Ecto neural progenitor cell (in vitro differentiated cells): Measurements from ENCODE around the gene FAM184B.
"Not testable (repeated sequence)": the region's sequence is repeated elsewhere in the genome, so short reads cannot be mapped to it uniquely, and the experiment has no call there.

ENCODE experiments used
- DNase-seq: peaks from one replicate; pipeline ENCODE4 v3.0.0-alpha.2; 2018; ENCODE audit warnings: low spot score

FAM184B gene

DNA sequence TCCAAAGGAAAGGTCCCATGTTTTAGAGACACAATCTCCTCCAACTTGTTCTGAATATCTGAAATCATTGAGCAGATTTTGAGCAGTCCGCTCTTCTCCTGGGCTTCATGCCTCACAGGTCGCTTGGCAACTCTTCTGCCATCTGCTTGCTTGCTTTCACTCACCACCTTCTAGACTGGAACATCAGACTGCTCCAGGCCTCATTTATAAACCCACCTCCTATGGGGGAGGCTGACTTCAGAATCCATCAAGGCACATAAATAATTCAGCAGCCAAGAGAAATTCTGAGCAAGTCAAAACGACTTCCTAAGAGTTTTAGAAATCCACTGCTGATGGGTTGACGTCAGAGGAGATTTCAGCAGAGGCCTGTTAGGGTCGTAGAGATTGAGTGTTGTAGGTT is 64.1 kb downstream of the FAM184B start:
- DNase-seq: peak; percentile 29

DNA sequence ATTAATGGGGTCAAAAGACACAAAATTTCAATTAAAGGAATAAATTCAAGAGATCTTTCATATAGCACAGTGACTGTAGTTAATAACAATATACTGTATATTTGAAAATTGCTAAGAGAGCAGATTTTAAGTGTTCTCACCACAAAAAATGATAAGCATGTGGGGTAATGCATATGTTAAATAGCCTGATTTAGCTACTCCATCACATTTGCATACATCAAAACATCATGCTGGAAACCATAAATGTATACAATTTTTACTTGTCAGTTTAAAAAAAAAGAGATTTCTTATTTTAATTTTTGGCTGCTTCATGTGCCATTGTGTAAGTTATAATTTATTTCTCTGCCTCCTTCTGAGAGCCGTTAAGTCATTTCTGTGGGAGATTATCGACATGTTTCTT is 65.9 kb downstream of the FAM184B start:
- DNase-seq: no peak

DNA sequence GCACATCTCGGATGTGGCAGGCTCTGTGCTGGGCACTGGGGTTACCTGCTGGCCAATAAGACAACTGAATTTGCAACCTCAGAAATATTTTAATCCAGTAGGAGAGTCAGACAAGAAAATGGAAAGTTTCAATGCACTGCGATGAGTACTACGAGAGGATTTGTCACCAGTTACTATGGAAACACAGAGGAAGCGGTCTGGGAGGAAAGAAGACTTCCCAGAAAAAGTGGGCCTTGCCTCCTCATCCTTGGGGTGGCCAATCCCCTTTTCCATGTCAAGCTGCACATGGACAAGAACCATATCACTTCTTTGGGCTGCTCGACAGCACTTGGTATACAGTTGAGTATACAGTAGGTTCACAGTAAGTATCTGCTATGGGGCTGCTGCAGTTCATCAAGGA is 67.6 kb downstream of the FAM184B start:
- no peak for DNase-seq

DNA sequence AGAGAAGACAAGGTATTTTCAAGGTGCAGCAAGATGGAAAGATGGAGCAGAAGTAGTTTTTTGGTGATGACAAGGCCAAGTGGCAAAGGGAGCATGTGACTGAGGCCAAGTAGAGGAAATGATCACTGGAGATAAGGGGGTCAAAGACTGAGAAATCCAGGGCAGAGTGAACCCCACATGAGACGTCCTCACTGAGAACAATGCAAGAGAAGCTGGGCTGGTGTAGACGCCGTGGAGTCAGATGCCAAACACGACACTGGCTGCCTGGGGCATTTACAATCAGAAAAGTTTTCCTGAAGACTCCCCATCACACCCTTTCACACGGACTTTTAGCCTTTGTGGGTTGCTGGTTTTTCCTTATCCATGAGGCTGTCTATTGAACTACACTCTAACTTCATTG is 69.3 kb downstream of the FAM184B start:
- no peak for DNase-seq

DNA sequence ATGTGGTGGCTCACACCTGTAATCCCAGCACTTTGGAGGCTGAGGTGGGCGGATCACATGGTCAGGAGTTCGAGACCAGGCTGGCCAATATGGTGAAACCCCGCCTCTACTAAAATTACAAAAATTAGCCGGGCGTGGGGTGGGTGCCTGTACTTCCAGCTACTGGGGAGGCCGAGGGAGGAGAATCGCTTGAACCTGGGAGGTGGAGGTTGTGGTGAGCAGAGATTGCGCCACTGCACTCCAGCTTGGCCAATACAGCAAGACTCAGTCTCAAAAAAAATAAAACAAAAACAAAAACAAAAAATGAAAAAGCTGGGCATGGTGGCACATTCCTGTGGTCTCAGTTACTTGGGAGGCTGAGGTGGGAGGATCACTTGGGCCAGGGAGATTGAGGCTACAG is 70.2 kb downstream of the FAM184B start:
- DNase-seq: not testable (repeated sequence)

DNA sequence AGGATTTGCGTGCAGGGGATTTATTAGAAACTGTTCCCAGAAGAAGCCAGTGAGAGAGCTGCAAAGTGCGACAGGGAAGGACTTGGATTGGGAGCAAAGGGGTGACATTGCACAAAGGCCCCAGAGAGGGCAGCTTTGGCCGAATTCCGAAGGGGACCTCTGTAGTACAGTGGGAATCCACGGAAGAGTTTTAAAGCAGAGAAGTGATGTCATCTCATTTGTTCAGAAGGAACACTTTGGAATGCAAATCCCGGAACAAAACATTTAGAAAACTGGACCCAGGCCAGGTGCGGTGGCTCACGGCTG is 71.7 kb downstream of the FAM184B start:
- DNase-seq: no peak

DNA sequence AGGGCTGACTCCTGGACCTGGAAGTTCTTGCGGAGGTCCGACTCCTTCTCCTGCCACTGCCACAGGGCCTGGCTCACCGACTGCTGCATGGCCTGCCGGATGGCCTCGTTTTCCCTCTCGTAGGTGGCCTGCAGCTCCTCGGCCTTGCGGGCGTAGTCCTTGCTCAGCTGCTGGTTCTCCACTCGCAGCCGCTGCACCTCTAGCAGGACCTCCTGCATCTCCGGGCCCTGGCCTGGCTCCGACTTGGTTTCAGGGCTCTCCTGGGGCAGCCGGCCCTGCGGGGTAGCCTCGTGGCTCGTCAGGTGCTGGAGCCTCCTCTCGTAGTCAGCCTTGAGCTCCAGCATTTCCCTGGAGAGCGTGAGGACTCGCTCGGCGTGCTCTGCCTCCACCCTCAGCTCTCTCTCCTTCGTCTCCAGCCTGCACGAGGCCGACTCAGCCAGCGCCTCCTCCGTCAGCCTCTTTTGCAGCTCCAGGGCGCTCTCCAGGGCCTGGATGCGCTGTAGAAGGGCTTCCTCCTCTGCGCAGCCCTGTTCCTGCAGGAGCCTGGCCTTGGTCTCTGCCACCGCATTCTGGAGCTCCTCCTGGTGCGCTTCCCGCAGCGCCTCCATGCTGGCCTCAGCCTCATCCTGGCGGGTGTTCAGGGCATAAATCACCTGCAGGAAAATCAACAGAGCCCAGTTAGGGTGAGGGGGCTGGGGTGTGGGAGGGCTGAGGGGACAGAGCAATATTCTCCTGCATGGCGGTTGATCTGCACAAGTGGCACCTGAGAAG is 72.2 kb downstream of the FAM184B start:
- DNase-seq: no peak

DNA sequence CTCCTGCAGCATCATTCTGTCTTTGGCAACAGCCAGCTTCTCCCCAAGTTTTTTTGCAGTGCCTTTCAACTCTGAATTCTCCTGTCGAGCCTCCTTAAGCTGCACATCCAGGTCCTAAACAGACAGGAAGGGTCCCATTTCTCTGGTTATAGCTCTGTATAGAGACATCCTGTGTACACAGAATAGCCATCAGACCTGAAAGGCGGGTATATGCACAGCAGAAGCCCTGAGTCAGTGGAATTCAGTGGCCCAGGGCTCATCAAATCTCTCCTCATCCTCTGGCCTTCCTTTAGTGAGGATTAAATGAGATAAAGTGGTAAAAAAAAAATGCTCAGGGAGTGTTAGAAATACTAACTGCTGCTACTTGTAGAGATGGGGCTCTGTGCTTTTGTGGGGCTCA is 73.8 kb downstream of the FAM184B start:
- DNase-seq: no peak

DNA sequence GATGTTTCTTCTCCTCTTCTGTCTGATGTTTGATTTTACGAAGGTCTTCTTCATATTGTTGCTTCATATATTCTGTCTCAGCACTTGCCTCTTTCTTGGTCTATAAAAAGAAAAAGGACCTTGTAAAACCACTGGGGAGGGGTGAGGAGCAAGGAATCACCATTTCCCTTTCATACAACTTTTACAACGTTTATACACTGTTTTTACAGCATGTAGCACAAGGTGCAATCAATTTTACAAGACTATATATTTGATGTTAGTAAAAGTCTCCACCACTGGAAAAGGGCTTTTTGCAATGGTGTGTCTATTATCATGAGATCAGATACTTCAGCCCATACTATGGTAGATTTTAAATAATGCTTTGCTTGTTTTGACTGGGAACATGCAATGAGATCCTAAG is 76.3 kb downstream of the FAM184B start:
- DNase-seq: no peak

DNA sequence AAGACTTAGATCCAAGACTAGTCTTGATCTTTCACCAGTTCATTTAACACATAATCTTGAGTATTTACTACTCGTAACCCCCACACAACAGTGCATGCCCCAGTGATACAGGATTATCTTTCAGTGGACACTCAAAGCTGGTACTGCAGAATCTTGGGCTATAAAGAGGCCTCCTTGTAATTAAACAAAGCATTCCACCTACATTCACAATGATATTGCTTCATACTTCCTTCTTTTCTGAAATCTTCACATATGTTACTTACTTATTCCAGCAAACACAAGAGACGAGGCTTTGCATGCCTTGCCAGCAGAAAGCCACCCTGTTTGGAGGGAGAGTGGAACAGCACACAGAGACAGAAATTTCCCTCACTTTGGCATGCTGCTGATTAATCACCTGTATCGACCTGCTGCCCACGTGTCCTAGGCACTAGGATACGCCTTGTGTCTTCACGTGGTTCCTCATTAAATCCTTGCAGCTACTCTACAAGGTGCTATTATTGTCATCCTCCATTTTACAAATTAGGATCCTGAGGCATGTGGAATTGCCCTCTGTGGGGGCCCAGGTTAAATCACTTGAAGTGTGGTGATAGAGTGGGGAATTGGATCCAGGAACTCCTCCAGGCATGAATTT is 77.3 kb downstream of the FAM184B start:
- DNase-seq: no peak

DNA sequence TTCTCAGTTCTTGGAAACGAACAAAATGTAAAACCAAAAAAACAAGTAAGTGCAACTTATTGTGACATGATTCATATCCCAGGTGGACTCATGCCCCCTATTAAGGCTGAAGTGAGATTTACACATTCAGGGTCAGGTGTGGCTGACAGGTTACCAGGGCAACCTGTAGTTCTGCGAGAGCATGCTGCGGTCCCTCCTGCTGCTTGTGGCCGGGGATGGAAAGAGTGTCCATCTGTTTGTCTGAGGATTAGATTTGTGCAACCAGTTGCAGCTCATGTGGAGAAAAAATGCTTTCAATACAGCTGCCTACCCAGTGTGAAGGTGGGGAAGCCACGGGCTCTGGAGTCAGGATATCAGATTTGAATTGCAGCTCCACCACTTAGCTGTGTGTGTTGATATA is 78.8 kb downstream of the FAM184B start:
- DNase-seq: peak; percentile 48

DNA sequence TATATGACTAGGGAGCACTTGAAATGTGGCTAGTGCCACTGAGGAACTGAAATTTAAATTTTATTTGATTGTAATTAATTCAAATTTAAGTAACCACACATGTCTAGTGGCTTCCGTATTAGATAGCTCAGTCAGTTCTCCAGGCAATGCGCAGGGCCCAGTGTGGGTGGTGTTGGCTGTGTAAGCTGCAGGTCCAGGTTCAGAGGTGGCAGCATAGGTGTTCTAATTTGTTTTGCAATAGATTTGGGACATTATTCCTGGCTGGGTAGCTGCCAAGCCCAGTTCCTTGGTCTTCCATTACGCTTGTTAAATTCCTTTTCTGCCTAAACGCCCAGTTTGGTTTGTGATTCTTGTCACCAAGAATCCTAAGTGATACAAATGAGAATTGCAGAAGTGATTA is 79.5 kb downstream of the FAM184B start:
- no peak for DNase-seq

DNA sequence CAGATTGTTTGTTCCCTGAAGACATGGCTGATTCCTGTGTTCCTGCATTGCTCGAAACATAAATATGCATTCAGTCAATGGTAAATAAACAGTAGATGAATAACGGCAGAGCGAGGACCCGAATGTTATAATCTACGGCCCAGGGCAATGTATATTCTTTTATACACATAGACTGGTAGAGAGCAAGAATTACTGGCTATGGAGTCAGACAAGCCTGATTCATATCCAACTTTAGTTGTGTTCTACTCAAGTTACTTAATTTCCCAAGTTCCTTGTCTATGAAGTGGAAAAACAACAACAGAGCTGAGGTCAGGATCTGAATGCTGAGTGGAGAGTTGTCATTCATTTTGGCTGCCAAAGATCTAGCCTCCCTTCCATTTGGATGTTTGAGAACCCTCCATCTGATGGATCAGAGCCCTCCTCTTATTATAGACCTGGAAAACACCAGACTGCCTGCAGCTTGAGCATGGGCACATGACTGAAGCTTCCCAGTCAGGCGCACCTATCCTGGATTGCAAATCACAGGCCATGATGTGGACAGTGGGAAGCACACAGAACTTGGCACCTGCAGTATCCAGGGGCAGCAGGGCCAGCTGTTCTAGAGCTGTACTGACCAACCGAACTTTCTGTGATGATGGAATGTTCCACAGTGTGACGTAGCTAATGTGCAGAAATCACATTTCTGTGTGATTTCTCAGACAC is 80.1 kb downstream of the FAM184B start:
- peak; percentile 18 for DNase-seq

DNA sequence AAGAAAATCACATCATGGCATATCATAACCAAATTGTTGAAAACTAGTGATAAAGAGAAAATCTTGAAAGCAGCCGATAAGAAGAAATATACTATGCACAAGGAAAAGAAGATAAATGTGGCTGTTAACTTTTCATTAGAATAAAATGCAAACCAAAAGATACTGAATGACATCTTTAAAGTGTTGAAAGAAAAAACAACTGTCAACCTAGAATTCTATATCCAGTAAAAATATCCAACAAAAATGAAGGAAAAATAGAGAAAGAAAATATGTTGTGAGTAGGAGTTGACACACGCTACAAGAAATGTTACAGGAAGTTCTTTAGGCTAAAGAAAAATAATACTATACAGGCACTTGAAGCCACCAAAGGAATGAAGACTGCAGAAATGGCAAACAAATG is 82.0 kb downstream of the FAM184B start:
- no peak for DNase-seq

DNA sequence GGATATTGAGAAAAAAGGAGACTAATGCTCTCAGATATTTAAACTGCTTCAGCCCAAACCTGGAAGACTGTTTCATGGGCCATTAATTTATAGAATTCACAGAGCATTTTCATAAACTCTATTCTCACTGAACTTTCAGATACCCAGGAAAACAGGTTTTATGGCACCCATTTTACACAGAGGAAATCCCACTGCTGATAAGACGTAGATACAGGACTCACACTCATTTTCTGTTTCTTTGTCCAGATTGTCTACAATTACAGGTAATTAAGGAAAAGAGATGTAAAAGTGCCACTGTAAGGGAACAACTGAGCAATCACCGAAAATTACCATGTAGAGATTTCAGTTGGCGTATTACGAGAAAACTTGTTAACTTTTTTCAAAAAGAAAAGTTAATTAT is 83.3 kb downstream of the FAM184B start:
- DNase-seq: no peak

DNA sequence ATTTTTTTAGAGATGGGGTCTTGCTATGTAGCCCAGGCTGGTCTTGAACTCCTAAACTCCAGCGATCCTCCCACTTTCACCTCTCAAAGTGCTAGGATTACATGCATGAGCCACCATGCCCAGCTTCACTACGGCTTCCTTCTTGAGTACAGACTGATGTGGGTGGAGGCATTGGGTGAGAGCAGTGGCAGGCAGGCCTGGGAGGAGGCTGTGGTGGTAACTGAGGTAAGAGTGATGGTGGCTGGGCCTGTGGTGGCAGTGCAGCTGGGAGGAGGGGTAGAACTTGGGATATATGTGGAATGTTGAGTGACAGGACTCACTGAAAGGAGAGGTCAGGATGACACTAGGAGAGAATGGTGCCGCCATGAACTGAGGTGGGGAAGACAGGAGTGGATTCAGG is 86.1 kb downstream of the FAM184B start:
- no peak for DNase-seq

DNA sequence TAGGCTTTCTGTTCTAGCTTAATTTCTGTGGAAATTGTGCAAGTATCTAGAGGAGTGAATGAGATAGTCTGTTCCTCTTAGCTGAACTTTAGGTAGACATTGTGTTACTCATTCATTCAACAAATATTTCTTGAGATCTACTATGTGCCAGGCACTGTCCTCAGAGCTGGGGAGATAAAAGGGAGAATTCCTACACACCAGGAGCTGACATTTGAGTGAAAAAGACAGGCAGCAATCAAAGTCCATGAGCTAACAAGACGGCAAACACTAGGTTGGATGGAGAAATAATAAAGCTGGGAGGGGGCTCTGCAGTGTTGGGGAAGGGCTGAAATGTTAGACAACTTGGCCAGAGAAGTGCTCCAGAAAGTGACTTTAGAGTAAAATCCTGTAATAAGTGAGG is 86.9 kb downstream of the FAM184B start:
- no peak for DNase-seq

DNA sequence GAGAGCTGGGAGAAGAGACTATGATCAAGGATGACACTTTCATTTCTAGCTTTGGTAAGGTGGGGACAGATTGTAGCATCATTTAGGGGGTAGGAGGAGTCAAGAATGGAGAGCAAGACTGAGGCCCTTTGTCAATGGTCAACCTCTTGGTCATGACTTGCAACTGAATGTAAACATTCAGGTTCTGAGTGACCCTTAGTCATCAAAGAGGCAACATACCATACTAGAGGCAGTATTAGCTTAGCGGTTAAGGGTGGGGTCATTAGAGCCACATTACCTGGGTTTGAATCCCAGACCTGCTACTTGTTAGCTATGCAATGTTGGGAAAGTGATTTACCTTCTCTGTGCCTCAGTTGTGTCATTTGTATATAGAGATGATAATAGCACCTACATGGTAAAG is 90.5 kb downstream of the FAM184B start:
- no peak for DNase-seq

DNA sequence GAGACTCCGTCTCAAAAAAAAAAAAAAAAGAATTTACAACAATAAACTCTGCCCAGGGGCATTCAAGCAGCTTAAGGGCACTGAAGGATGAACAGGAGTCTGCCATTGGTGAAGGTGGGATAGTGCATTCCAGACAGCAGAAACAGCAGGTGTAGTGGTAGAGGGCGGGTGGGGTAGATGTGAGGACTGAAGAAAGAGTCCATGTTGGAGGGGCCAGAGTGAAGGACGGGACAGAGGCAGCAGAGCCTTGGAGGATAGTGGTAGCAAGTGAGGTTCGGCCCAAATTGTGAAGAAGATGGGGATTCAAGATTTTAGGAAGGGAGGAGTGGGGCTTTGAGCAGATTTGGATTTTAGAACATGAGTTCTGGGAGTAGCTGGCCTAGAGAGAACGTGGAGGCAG is 91.3 kb downstream of the FAM184B start:
- DNase-seq: no peak

DNA sequence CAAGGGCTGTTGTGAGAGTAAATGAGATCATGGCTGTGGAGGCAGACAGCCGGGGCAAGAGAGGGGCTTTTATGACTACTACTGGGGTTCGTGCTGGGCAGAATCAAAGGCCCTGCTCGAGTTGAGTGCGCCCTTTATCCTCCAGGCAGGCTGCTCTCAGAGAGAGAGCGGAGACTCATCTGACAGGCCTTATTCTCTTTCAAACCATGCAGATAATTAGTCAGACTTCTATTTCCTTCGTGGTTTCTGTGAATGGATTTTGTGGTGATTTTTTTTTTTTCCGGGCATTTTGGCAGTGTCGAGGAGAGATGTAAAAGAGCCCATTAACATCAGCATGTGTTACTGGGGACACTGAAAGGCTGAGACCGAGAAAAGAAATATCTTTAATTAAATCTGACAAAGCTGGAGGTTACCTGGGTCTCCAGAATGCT is 93.4 kb downstream of the FAM184B start:
- DNase-seq: no peak

DNA sequence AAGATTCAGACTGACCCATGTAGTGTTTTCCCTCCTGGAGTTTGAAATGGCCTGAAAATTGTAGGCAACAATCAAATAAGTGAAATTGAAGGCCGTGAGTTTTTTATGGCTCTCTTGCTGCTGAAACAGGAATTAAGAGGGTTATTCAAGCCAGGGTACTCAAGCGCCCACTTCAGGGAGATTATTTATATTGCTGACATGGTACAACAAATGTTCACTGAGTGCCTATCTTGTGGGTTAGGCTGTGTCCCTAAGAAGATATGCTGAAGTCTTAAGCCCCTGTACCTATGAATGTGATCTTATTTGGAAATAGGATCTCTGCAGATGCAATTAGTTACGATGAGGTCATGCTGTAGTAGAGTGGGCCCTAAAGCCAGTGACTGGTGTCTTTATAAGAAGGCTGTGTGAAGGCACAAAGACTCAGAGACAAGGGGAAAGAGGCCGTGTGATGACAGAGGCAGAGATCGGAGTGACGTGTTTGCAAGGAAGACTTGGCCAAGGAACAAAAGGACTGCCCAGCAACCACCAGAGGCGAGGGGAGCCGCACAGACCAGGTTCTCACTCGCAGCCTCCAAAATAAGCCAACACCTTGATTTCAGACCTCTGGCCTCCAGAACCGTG is 94.1 kb downstream of the FAM184B start:
- DNase-seq: no peak

DNA sequence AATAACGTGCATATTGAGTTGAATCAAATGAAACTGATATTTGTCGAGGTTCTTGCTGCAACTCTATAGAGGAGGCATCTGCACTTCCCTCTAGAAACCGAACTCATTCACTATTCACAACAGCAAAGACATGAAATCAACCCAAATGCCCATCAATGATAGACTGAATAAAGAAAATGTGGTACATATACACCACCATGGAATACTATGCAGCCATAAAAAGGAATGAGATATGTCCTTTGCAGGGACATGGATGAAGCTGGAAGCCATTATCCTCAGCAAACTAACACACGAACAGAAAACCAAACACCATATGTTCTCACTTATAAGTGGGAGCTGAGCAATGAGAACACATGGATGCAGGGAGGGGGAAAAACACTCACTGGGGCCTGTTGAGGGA is 96.8 kb downstream of the FAM184B start:
- DNase-seq: not testable (repeated sequence)

DNA sequence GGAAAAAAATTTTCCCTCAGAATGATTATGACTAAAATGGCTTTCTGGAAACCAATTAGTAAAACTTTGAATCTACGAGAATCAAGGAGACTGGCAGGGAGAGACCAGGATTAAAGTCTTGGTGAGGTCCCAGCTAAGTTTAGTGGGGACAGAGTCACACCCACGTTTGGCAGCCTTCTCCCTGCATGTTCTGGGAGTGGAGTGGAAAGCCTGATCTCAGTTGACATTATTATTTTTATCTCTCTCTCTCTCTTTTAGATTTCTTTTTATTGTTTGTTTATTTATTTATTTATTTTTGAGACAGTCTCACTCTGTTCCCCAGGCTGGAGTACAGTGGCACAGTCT is 99.2 kb downstream of the FAM184B start:
- no peak for DNase-seq
